Measurements from ENCODE around the gene TRAPPC1.

TRAPPC1 gene

DNA sequence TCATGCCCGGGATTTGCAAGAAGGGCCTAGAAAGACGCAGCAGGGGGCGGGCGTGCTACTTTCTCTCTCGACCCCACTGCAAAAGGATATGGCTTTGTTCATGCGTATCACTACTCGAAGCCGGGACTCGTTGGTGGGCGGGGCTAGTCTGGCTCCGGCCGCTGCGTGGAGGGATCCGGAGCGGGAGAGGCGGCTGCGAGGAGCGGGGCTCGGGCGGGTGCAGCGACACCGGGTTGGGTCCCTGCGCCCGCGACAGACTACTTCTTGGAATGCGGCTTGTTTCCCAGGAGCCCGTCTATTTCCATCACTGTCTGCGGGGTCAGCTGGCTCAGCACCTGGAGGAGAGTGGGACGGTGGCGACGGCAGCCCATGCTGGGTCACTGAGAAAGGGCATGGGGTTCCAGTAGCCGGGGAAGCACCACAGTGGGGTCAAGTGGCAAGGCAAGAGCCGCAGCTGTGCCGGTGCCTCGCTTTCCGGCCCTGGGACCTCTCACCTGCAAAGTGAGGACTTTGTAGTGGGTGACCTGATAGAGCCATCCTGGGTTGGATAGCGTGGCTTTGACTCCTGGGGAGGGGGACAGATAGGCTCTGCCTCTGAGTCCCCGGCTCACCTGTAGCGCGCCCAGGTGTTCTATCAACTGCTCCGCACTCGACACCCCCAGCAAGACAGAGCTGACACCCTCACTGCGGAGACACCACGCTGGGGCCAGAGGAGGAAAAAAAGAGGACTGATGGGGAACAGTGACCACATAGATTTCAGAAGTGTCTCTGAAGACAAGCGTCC lies 8.7 kb downstream of the TRAPPC1 start:
- TF ChIP-seq, protein P1, sequence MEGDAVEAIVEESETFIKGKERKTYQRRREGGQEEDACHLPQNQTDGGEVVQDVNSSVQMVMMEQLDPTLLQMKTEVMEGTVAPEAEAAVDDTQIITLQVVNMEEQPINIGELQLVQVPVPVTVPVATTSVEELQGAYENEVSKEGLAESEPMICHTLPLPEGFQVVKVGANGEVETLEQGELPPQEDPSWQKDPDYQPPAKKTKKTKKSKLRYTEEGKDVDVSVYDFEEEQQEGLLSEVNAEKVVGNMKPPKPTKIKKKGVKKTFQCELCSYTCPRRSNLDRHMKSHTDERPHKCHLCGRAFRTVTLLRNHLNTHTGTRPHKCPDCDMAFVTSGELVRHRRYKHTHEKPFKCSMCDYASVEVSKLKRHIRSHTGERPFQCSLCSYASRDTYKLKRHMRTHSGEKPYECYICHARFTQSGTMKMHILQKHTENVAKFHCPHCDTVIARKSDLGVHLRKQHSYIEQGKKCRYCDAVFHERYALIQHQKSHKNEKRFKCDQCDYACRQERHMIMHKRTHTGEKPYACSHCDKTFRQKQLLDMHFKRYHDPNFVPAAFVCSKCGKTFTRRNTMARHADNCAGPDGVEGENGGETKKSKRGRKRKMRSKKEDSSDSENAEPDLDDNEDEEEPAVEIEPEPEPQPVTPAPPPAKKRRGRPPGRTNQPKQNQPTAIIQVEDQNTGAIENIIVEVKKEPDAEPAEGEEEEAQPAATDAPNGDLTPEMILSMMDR (IDR thresholded peaks at IDR 0.05; ENCODE audit: low read depth, low read length) = no peak
- DNase-seq (ENCODE audit: extremely low read depth, low read depth) = peak; percentile 41

DNA sequence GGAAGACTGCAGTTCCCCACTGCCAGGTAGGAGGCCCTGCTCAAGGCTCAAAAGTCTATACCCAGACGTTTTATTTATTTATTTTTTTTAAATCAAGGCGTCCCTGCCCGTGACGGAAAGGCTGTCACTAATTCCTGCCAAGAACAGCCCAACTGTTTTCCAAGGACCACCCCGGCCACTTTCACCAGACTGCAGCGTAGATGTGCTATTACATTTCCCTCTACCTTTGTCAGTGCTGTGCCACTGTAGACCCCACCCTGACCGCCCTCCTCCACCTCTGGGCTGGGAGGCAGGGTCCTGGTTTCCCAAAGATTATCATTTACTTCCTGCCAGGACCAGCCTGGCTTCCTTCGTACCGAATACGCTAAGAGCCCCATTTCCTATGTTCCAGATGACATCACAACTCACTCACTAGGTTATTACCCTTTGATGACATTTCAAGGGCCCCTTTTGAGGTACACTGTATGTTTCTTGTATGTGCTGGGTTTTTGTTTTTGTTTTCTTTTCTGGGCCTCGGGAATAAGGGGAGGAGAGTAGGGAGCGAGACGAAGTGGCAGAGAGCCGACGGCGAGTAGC lies 9.4 kb downstream of the TRAPPC1 start:
- TF ChIP-seq, protein P1 (IDR thresholded peaks at IDR 0.05; ENCODE audit: low read depth, low read length) = no peak
- no peak for DNase-seq (ENCODE audit: extremely low read depth, low read depth)

DNA sequence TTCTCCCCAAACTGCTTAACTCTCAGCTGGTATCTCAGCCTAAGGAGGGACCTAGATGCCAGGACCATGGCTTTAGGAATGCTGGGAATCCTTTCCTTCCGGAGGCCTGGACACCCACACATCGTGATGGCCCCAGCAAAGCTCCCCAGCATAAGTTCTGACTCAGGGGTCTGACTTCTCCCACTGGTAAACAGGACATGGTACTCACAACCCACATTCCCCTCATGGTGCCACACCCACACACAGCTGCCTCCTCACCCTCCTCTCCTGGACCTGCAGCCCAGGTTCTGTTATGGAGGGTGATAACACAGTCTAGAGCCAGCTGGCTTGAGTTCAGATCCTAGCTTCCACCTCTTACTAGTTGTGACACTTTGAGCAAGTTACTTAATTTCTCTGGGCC lies 14.9 kb downstream of the TRAPPC1 start:
- TF ChIP-seq, protein P1 (IDR thresholded peaks at IDR 0.05; ENCODE audit: low read depth, low read length) = no peak
- no peak for DNase-seq (ENCODE audit: extremely low read depth, low read depth)

DNA sequence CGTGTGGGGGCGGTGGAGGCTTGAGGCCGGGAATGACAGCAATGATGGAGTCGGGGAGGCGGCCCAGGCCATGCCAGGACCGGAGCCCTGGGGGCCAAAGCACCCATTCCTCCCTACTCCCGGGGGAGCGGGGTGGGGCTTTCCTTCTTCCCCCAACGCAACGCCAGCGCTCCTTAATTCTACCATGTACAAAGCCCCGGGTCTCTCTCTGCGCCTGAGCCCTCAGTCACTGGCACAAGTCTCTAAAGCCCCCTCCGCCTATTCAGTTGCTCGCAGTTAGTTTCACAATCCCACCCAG lies 15.4 kb downstream of the TRAPPC1 start:
- no peak for DNase-seq (ENCODE audit: extremely low read depth, low read depth)
- TF ChIP-seq, protein P1 (IDR thresholded peaks at IDR 0.05; ENCODE audit: low read depth, low read length) = no peak

DNA sequence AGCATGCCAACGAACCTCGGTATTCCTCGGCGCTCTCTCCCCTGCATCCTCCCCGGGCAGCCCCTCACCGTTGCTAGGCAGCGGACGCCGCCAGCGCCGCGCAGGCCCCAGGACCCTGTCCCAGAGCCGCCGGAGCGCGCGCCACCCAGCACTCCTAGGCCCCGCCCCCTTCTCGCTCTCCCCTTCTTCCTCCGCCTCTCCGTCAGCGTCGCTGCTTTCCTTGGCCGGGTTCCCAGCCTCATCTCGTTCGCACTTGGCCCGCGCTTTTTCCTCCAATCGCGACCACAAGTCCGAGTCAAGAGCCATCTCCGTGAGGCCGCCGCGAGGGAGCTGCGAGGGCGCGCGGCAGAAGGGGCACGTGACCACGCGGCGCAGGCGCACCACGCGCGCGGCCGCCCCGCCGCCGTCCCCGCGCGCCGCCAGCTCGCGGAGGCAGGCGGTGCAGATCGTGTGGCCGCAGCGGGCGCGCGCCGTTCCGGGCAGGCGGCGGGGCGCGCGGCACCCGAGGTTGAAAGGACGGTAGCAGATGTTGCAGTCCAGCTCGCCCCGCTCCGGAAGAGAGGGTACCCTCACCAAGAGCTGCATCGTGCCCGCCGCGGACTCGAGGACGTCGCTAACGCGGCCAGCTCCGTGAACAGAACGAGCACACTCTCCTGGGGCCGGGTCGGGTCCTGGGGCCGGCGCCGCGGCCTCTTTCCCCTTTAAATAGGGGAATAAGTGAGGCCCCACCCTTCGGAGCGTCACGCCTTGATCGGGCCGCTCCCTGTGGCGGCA lies 15.9 kb downstream of the TRAPPC1 start, which contains the start of gene RNF227:
RNF227 (minus strand) TSS at position 679 of the 774 bp plus-strand sequence; CDS start at position 585, 94 bp downstream.
- peak; percentile 88 for DNase-seq (ENCODE audit: extremely low read depth, low read depth)
- TF ChIP-seq, protein P1 (IDR thresholded peaks at IDR 0.05; ENCODE audit: low read depth, low read length) = no peak

DNA sequence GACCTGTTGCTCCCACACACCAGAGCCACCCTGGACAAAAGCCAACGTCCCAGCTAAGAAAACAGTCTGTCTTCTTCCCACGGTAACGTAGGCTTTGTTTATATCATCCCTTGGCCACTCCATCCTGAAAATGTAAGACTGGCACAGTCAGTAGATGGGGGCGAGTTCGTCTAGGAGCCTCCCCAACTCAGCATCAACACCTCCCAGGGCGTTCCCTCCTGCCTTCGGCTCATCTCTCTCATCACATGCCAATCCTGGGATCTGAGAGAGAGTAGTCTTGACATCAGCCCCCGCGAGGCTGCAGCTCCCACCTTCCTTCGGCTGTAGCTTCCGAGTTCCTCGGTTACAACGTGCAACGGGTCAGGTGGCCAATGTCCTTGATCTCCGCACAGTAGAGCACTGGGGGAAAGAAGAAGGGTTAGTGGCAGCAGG lies 16.6 kb downstream of the TRAPPC1 start:
- no peak for DNase-seq (ENCODE audit: extremely low read depth, low read depth)
- TF ChIP-seq, protein P1 (IDR thresholded peaks at IDR 0.05; ENCODE audit: low read depth, low read length) = no peak

All from AG09319 (cell line).